GM19240 (cell line): ENCODE measurements around the gene DHRSX.
"Not testable (repeated sequence)": the region's sequence is repeated elsewhere in the genome, so short reads cannot be mapped to it uniquely, and the experiment has no call there.

ENCODE experiments used
- DNase-seq: peaks from one replicate; pipeline ENCODE4 v3.0.0; 2011; ENCODE audit warnings: low spot score; ENCODE audit not compliant: insufficient read length

The DHRSX gene

DNA sequence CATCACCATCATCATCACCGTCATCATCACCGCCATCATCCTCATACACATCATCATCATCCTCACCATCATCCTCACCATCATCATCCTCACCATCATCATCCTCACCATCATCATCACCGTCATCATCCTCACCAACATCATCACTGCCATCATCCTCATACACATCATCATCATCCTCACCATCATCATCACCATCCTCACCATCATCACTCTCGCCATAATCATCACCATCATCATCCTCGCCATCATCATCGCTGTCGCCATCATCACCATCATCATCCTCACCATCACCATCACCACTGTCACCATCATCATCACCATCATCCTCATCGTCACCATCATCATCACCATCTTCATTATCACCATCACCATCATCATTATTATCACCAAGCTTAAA lies 19.8 kb upstream of the DHRSX start:
- no peak for DNase-seq

GRCh38 chrX:2519638-2520037 lies 18.9 kb upstream of the DHRSX start:
- not testable (repeated sequence) for DNase-seq

DNA sequence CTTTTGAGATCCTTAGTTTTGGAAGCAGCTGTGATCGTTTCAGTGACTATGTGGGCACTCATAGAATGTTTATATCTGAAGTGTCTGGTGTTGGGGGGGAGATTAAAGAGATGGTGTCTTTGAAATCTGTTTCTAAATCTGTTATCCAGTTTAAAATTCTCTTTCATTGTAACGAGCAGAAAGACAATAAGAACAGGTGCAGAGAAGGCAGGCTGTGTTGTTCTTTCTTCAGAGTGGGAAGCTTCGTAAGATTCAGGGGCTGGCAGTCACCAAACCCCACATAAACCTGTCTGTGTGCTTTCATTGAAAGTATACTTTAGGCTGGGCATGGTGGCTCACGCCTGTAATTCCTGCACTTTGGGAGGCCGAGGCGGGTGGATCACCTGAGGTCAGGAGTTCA lies 16.3 kb upstream of the DHRSX start:
- no peak for DNase-seq

GRCh38 chrX:2516623-2517022 lies 15.8 kb upstream of the DHRSX start:
- DNase-seq, result no peak

DNA sequence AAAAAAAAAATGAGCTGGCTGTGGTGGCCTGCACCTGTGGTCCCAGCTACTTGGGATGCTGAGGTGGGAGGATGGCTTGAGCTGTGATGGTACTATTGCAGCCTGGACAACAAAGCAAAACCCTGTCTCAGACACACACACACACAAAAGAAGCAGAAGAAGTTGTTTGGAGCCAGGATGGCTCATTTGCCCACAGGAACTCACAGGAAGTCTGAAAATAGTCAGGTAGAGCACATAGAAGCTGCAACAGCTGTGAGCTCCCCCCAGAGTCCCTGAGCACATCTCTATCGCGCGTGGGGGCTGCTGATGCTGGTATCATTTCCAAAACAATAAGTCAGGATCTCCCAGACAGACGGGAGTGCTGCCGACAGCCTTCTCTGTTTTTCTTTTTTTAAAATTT lies 13.4 kb upstream of the DHRSX start:
- DNase-seq, result no peak

GRCh38 chrX:2513121-2513664 lies 12.4 kb upstream of the DHRSX start:
- no peak for DNase-seq

DNA sequence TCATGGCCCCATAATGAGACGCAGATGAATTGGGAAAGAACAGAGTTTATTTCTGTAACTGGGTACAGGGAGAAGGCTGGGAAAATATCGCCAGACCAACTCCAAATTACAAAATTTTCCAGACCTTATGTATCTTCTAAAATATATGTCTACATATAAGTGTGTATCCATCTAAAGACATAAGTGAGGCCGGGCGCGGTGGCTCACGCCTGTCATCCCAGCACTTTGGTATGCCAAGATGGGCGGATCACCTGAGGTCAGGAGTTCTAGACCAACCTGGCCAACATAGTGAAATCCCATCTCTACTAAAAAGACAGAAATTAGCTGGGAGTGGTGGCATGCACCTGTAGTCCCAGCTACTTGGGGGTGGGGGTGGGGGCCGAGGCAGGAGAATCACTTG lies 11.7 kb upstream of the DHRSX start:
- no peak for DNase-seq

GRCh38 chrX:2511326-2511725 lies 10.6 kb upstream of the DHRSX start:
- DNase-seq, result no peak

DNA sequence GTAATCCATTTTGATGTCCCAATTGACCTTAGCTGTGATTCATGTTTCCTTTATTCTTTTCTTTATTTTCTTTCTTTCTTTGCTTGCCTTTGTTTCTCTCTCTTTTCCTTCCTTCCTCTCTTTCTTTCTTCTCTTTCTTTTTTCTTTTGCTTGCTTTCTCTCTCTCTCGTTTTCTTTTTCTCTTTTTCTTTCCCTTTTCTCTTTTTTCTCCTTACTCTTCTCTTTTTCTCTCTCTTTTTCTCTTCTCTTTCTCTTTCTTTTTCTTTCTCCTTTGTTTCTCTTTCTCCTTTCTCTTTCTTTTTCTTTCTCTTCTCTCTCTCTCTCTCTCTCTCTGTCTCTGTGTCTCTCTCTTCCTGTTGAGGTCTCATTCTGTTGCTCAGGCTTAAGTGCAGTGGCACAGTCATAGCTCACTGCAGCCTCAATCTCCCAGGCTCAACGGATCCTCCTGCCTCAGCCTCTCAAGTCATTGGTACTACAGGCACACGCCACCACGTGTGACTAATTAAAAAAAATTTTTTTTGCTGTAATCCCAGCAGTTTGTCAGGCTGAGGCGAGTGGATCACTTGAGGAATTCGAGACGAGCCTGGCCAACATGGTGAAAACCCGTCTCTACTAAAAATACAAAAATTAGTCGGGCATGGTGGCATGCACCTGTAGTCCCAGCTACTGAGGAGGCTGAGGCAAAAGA lies 8.0 kb upstream of the DHRSX start:
- DNase-seq, result no peak

DNA sequence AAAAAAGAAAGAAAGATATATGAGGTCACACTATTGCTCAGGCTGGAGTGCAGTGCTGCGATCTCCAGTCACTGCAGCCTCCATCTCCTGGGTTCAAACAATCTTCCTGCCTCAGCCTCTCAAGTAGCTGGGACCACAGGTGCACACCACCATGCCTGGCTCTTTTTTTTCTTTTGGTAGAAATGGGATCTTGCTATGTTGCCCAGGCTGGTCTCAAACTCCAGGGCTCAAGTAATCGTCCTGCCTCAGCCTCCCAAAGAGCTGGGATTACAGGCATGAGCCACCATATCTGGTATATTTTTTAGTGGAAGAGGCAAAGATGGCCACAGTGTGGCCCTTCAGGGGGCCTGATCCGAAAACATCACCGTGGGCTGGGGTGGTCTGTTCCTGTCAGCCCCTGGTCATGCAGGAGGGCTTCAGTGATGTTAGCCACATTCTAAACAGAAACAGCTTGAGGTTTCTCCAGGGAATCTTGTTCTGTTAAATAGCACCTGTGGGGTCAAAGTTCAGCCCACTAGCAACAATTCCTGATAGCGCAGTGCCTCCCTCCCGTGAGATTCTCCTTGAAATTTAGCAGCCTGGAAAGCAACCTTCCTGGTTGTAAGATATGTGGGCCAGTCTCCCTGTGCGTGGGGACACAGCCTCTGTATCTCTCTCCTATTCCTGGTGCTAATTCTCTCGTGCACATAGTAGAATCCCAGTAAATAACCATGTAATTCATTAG lies 7.3 kb upstream of the DHRSX start:
- DNase-seq, result no peak

DNA sequence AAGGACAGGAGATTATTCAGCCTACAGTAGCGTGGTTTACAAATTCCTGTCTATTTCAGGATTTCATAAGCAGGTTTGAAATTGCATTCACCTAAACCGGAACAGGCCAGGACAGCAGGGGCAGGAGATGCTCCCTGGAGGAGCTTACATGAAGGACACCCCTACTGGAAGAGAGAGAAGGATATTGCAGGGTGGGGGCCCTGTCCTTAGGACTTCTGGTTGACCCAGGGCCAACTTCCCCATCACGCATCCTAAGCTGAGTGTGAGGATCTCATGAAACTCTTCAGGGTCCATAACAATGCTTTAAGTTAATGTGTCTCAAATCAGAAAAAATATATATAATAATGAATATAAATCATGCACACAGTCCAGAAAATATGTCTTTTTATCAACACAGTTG lies 6.4 kb upstream of the DHRSX start:
- no peak for DNase-seq

- not testable (repeated sequence) for DNase-seq
Measured at GRCh38 chrX:2505341-2505740, 4.6 kb upstream of the DHRSX start.

DNA sequence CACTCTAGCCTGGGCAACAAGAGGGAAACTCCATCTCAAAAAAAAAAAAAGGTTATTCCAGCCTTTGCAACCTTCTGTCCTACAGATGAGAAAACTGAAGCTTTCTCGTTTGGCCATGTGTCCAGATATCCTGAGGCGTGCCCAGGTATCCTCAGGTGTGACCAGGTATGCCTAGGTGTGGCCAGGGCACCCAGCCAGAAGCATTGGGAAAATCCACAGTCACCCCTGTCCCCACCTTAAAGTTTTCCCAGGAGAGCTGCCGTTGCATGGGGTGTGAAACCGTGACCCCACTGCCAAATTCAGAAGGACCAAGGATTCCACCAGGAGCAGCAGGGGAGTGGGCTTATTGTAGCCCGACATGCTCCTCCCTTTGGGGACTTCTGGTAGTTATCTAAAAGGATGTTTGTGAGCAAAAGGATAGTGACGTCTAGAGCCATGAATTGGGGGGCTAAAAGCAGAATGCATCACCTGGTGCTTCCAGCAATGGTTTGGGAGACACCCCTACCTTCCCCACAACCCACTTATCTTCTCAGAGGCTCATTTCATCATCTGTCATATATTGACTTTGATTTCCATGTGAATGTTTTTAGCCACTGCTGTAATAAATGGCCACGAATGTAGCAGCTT lies 4.0 kb upstream of the DHRSX start:
- DNase-seq, result no peak

DNA sequence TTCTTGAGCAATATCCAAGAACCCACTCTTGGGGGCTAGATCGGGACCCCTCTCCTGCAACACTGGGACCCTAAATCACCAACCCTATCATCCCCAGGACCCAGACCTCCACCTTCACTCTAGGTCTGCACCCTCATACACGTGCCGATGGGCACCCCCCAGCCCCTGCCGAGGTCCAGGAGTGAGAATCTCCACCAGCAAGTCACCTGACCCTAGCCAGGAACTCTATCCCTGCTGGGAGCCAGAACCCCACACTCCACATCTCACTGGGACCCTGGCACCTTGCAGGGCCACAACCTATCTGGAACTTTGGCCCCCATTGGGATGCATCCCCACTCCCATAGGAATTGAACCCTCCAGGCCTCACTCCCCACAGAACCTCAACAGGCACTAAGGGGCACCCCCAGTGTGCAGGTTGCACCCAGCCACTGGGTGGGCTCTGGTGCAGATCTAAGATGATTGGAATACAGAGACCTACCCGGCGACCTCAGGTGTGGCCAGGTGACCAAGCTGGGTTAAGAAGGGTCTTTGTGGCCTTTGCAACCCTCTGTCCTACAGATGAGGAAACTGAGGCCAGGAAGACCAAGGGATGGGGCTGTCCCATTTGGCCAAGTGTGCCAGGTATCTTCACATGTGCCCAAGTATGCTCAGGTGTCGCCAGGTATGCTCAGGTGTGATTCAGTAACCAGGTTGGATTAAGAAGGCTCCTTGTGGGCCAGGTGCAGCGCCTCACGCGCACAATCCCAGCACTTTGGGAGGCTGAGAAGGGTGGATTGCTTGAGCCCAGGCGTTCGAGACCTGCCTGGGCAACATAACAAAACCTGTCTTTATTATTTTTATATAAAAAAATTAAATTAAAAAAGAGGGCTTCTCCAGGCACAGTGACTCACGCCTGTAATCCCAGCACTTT lies 3.1 kb upstream of the DHRSX start:
- no peak for DNase-seq

DNA sequence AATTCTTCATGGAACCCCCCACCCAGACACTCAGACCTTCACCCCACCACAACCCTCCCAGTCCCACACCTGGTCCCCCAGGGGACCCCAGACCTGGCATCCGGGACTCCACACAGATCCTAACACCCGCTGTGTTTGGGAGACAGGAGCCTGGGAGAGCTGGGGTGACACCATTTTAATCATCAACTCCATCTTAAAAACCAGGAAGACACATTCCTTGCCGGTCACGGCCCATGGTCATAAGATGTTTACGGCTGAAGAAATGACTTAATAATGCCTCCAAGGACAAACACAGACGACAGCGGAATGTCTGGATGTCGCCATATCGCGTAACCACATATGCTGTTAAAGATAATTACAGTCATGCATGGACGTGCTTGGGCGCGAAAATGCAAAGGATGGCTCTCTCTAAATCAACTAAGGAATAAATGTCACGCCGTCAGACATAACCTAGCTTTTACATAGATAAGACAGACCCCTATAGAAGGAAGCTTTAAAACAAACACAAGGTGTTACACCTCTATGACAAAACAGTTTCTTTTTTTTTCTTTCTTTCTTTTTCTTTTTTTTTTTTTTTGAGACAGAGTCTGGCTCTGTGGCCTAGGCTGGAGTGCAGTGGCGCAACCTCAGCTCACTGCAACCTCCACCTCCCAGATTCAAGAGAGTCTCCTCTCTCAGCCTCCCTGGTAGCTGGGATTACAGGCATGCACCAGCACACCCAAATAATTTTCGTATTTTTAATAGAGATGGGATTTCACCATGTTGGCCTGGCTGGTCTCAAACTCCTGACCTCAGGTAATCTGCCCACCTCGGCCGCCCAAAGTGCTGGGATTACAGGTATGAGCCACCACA lies 2.1 kb upstream of the DHRSX start:
- no peak for DNase-seq

- DNase-seq, result no peak
Measured at GRCh38 chrX:2502120-2502667, 1.4 kb upstream of the DHRSX start.

DNA sequence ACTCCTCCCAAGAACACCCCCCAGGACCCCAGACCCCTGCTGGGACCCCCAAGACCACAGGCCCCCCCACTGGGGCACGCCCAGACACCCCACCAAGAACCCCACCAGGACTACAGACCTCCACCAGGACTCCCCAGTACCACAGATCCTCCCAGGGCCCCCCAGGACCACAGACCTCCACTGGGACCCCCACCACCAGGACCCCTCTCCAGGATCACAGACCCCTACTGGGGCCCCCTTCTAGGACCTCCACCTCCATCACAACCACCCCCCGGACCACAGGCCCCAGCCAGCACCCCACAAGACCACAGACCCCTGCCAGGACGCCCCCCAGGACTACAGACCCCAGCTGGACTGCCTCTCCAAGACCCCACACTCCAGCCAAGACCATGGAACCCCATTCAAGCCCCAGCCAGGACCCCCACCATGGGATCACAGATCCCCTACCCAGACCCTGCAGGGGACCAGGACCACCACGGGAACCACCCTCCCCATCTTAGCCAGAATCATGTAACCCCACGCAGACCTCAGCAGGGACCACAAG lies 855 bp upstream of the DHRSX start:
- DNase-seq, result no peak

DNA sequence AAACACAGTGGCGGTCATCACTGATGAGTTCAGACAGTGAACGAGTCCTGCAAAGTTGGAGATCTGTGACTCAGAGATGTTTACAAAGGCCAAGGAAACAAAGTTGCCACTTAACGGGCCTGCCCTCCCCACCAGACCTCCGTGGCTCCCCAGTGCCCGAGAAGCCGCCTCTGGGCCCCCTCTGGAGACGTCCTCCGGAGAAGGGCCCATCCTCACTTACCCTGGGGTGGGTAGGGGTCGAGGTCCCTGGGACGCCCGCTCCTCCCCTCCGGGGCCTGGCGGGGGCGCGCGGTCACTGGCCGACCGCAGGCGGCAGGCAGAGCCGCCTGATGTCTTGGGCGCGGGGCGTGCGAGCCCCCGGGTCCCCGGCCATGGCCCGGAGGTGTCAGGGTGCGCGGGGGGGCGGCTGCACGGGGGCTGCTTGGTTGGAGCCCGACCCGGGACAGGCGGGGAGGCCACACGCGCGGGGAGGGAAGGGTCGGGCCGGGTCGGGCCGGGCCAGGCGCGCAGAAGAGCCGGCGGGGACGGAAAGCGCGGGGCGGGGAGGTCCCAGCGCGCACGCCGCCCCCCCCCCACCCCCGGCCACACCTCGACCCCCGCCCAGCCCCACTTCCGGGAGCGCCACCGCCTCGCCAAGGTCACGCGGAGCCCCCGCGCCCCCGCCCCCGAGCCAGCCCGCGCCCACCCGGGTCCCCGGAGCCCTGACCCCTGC lies 529 bp downstream of the DHRSX start:
- DNase-seq, result no peak

DNA sequence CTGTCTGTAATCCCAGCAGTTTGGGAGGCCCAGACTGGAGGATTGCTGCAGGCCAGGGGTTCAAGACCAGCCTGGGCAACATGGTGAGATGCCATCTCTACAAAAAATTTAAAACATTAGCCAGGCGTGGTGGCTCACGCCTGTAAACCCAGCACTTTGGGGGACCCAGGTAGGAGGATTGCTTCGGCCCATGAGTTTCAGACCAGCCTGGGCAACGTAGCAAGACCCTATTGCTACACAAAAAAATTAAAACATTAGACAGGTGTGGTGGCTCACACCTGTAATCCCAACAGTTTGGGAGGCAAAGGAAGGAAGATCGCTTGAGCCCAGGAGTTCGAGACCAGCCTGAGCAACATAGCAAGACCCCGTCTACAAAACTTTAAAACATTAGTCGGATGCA lies 1.3 kb downstream of the DHRSX start:
- no peak for DNase-seq
